Measurements from ENCODE around the gene PLPPR5. TPM values are rescaled to one million over a fixed set of nuclear protein-coding genes. Genes with fewer than 3 reads are reported as not detected.

PLPPR5 gene
- total and polyA plus RNA-seq, 3 donors from 2014 or later, result 4.5 to 7.8 (median 4.8) TPM

Small RNA genes within 50 kb of the gene (small RNA-seq; reads per million reads assigned to genes)
- gene AL445433.1, result 0 reads per million in 2 donors
